GM19099 (cell line): ENCODE measurements around the gene SETD2.

Experiments
- POLR2A ChIP-seq: IDR thresholded peaks from 3 replicates; pipeline ENCODE4 v1.6.1; 2011; ENCODE audit warnings: low read depth; ENCODE audit not compliant: insufficient read length; ENCODE audit errors: extremely low read depth

SETD2 gene

GRCh38 chr3:47000198-47000815 lies 163.6 kb downstream of the SETD2 start:
- no peak for TF ChIP-seq POLR2A

GRCh38 chr3:46999516-47000197 lies 164.3 kb downstream of the SETD2 start:
- no peak for TF ChIP-seq POLR2A

GRCh38 chr3:46998852-46999515 lies 164.9 kb downstream of the SETD2 start:
- TF ChIP-seq POLR2A: no peak

- TF ChIP-seq POLR2A: no peak
Measured at GRCh38 chr3:46998121-46998851, 165.6 kb downstream of the SETD2 start.

- TF ChIP-seq POLR2A: no peak
Measured at GRCh38 chr3:46997453-46998091, 166.3 kb downstream of the SETD2 start.

GRCh38 chr3:46996689-46997452 lies 167.0 kb downstream of the SETD2 start:
- TF ChIP-seq POLR2A: no peak

GRCh38 chr3:46995901-46996562 lies 167.9 kb downstream of the SETD2 start:
- no peak for TF ChIP-seq POLR2A

- TF ChIP-seq POLR2A: no peak
Measured at GRCh38 chr3:46994801-46995731, 168.8 kb downstream of the SETD2 start.

- TF ChIP-seq POLR2A: no peak
Measured at GRCh38 chr3:46993986-46994385, 169.9 kb downstream of the SETD2 start.

- no peak for TF ChIP-seq POLR2A
Measured at GRCh38 chr3:46993292-46993691, 170.6 kb downstream of the SETD2 start.

- TF ChIP-seq POLR2A: no peak
Measured at GRCh38 chr3:46992231-46992630, 171.7 kb downstream of the SETD2 start.

- TF ChIP-seq POLR2A: no peak
Measured at GRCh38 chr3:46991406-46992165, 172.3 kb downstream of the SETD2 start.
